ENCODE measurements around the gene SPRTN.

SPRTN gene

GRCh38 chr1:231338270-231339128, at the start of gene SPRTN:
TSS of gene SPRTN (plus strand) at chr1:231338293. CDS start at chr1:231338384, 91 bp downstream.
- no peak for DNase-seq (ENCODE audit: low read depth in 1 of 2, low spot score in 1 of 2)

GRCh38 chr1:231295938-231296337, 42.2 kb upstream of the SPRTN start:
- no peak for DNase-seq (ENCODE audit: low read depth in 1 of 2, low spot score in 1 of 2)

GRCh38 chr1:231301990-231302389, 36.1 kb upstream of the SPRTN start:
- DNase-seq (ENCODE audit: low read depth in 1 of 2, low spot score in 1 of 2): no peak

GRCh38 chr1:231310391-231310934, 27.6 kb upstream of the SPRTN start:
- no peak for DNase-seq (ENCODE audit: low read depth in 1 of 2, low spot score in 1 of 2)

GRCh38 chr1:231311720-231312431, 26.2 kb upstream of the SPRTN start:
- no peak for DNase-seq (ENCODE audit: low read depth in 1 of 2, low spot score in 1 of 2)

- no peak for DNase-seq (ENCODE audit: low read depth in 1 of 2, low spot score in 1 of 2)
Measured at GRCh38 chr1:231312432-231312788, 25.7 kb upstream of the SPRTN start.

GRCh38 chr1:231313661-231314060, 24.4 kb upstream of the SPRTN start:
- DNase-seq (ENCODE audit: low read depth in 1 of 2, low spot score in 1 of 2): no peak

- peak in 1 of 2 donors; percentile 13 for DNase-seq (ENCODE audit: low read depth in 1 of 2, low spot score in 1 of 2)
Measured at GRCh38 chr1:231315887-231316286, 22.2 kb upstream of the SPRTN start.

- DNase-seq (ENCODE audit: low read depth in 1 of 2, low spot score in 1 of 2): no peak
Measured at GRCh38 chr1:231317306-231318014, 20.6 kb upstream of the SPRTN start.

GRCh38 chr1:231318015-231318355, 20.1 kb upstream of the SPRTN start:
- DNase-seq (ENCODE audit: low read depth in 1 of 2, low spot score in 1 of 2): no peak

- DNase-seq (ENCODE audit: low read depth in 1 of 2, low spot score in 1 of 2): no peak
Measured at GRCh38 chr1:231318568-231318967, 19.5 kb upstream of the SPRTN start.

- DNase-seq (ENCODE audit: low read depth in 1 of 2, low spot score in 1 of 2): no peak
Measured at GRCh38 chr1:231319080-231319479, 19.0 kb upstream of the SPRTN start.

GRCh38 chr1:231322880-231323530, 15.1 kb upstream of the SPRTN start:
- no peak for DNase-seq (ENCODE audit: low read depth in 1 of 2, low spot score in 1 of 2)

- no peak for DNase-seq (ENCODE audit: low read depth in 1 of 2, low spot score in 1 of 2)
Measured at GRCh38 chr1:231324660-231325059, 13.4 kb upstream of the SPRTN start.

GRCh38 chr1:231326248-231326647, 11.8 kb upstream of the SPRTN start:
- no peak for DNase-seq (ENCODE audit: low read depth in 1 of 2, low spot score in 1 of 2)

- no peak for DNase-seq (ENCODE audit: low read depth in 1 of 2, low spot score in 1 of 2)
Measured at GRCh38 chr1:231327617-231328016, 10.5 kb upstream of the SPRTN start.

GRCh38 chr1:231329483-231329882, 8.6 kb upstream of the SPRTN start:
- no peak for DNase-seq (ENCODE audit: low read depth in 1 of 2, low spot score in 1 of 2)

- no peak for DNase-seq (ENCODE audit: low read depth in 1 of 2, low spot score in 1 of 2)
Measured at GRCh38 chr1:231332761-231333160, 5.3 kb upstream of the SPRTN start.

- no peak for DNase-seq (ENCODE audit: low read depth in 1 of 2, low spot score in 1 of 2)
Measured at GRCh38 chr1:231334079-231334666, 3.9 kb upstream of the SPRTN start.

GRCh38 chr1:231334952-231335351, 3.1 kb upstream of the SPRTN start:
- no peak for DNase-seq (ENCODE audit: low read depth in 1 of 2, low spot score in 1 of 2)
